ENCODE measurements around the gene ZNF239. TPM values are rescaled to one million over a fixed set of nuclear protein-coding genes. Genes with fewer than 3 reads are reported as not detected.
"Not testable (repeated sequence)": the region's sequence is repeated elsewhere in the genome, so short reads cannot be mapped to it uniquely, and the experiment has no call there.

The ZNF239 gene
- total and polyA plus RNA-seq, 12 donors: 1.3 to 7.5 (median 2.8) TPM

GRCh38 chr10:43569681-43570080 lies 4.7 kb downstream of the ZNF239 start:
- no peaks in the 10 kb centered on the region for H3K9me3 ChIP-seq (replicated peaks in 1 of 3)
- peaks cover 0 to 2% of the 10 kb centered on the region in 2 donors for H3K4me1 ChIP-seq (replicated peaks in 1 of 2)
- no peaks in the 10 kb centered on the region for H3K36me3 ChIP-seq (replicated peaks in 1 of 2)
- TF ChIP-seq POLR2A (IDR thresholded peaks at IDR 0.05) (no peak), CTCF (IDR thresholded peaks at IDR 0.05) (no peak)
- no peaks in the 10 kb centered on the region for H3K27me3 ChIP-seq
- no peak overlapping the region for H3K27ac ChIP-seq
- H3K4me3 ChIP-seq: no peak overlapping the region
- no peak for DNase-seq
- intact Hi-C loops (cut with DNase I): no loop called here

- no peaks in the 10 kb centered on the region for H3K9me3 ChIP-seq (replicated peaks in 1 of 3)
- H3K4me1 ChIP-seq (replicated peaks in 1 of 2): no peaks in the 10 kb centered on the region
- intact Hi-C loops (cut with DNase I): no loop called here
- no peaks in the 10 kb centered on the region for H3K36me3 ChIP-seq (replicated peaks in 1 of 2)
- H3K27me3 ChIP-seq: no peaks in the 10 kb centered on the region
- no peak for DNase-seq
- 91 to 95% (median 94%) methylated on average over 4 of the region's 4 CpGs for WGBS, 4 donors
- H3K27ac ChIP-seq: no peak overlapping the region
- H3K4me3 ChIP-seq: no peak overlapping the region
- TF ChIP-seq POLR2A (IDR thresholded peaks at IDR 0.05): no peak
- no peak for TF ChIP-seq CTCF (IDR thresholded peaks at IDR 0.05)
Measured at GRCh38 chr10:43557214-43557613, 17.2 kb downstream of the ZNF239 start.

- H3K36me3 ChIP-seq (replicated peaks in 1 of 2); H3K4me3 ChIP-seq; H3K27me3 ChIP-seq; H3K4me1 ChIP-seq (replicated peaks in 1 of 2); H3K9me3 ChIP-seq (replicated peaks in 1 of 3); intact Hi-C loops (cut with DNase I); DNase-seq; H3K27ac ChIP-seq: not testable (repeated sequence)
- WGBS, 4 donors: 70 to 93% (median 92%) methylated on average over 5 to 11 of the region's 11 CpGs
Measured at GRCh38 chr10:43543746-43544145, 30.7 kb downstream of the ZNF239 start.

- H3K36me3 ChIP-seq (replicated peaks in 1 of 2): no peaks in the 10 kb centered on the region
- WGBS, 4 donors: 61 to 92% (median 66%) methylated on average over 1 of the region's 1 CpG
- H3K9me3 ChIP-seq (replicated peaks in 1 of 3): peaks cover 0 to 39% (median 3%) of the 10 kb centered on the region in 3 donors
- no peaks in the 10 kb centered on the region for H3K4me1 ChIP-seq (replicated peaks in 1 of 2)
- DNase-seq: no peak
- intact Hi-C loops (cut with DNase I): no loop called here
- H3K4me3 ChIP-seq: no peak overlapping the region
- no peaks in the 10 kb centered on the region for H3K27me3 ChIP-seq
- TF ChIP-seq CTCF (IDR thresholded peaks at IDR 0.05) (no peak), POLR2A (IDR thresholded peaks at IDR 0.05) (no peak)
- H3K27ac ChIP-seq: no peak overlapping the region
Measured at GRCh38 chr10:43524434-43525247, 49.8 kb downstream of the ZNF239 start.

Other genes with a start within 250 kb of the ZNF239 start
- gene FXYD4, start 203.0 kb downstream of the ZNF239 start, total RNA-seq: under 1 TPM in 1 of 9 donors, not detected in 8; 0.86 TPM
- not detected for gene FXYD4, start 203.0 kb downstream of the ZNF239 start, polyA plus RNA-seq
- 100 to 1,000 TPM; 103 to 207 (median 142) TPM for gene HNRNPF, start 165.4 kb downstream of the ZNF239 start, total RNA-seq
- gene HNRNPF, start 165.4 kb downstream of the ZNF239 start, polyA plus RNA-seq: 100 to 1,000 TPM in 1 of 3 donors, 10 to 100 TPM in 2; 48.7 to 141 (median 51.3) TPM
- 10 to 100 TPM in 1 of 9 donors, 1 to 10 TPM in 8; 2.1 to 10.1 (median 4.6) TPM for gene ZNF487, start 137.5 kb downstream of the ZNF239 start, total RNA-seq
- gene ZNF487, start 137.5 kb downstream of the ZNF239 start, polyA plus RNA-seq: 1 to 10 TPM; 7.2 to 8.6 (median 7.6) TPM
- 1 to 10 TPM; 1.1 to 5.3 (median 3.2) TPM for gene ZNF485, start 31.8 kb upstream of the ZNF239 start, total RNA-seq
- gene ZNF485, start 31.8 kb upstream of the ZNF239 start, polyA plus RNA-seq: 1 to 10 TPM; 2.2 to 3.8 (median 2.6) TPM
- 10 to 100 TPM; 18.0 to 47.4 (median 41.6) TPM for gene ZNF32, start 74.3 kb upstream of the ZNF239 start, total RNA-seq
- gene ZNF32, start 74.3 kb upstream of the ZNF239 start, polyA plus RNA-seq: 10 to 100 TPM; 38.3 to 77.8 (median 67.5) TPM

Measured in adrenal gland (tissue), 12 donors.